GM08714 (cell line): Measurements from ENCODE around the gene MRPL39.
"Not testable (repeated sequence)": the region's sequence is repeated elsewhere in the genome, so short reads cannot be mapped to it uniquely, and the experiment has no call there.

Experiments
- H3K4me3 ChIP-seq: fragments of 200-500 bp; sonication (Bioruptor generic); 2 replicates; pipeline ENCODE4 v1.5.1; 2014; ENCODE audit warnings: mild to moderate bottlenecking, low read length, inconsistent platforms
- ZNF274 ChIP-seq: IDR thresholded peaks from 2 replicates; pipeline ENCODE4 v1.6.1; 2012; ENCODE audit warnings: mild to moderate bottlenecking, low read depth, low read length

MRPL39 gene

DNA sequence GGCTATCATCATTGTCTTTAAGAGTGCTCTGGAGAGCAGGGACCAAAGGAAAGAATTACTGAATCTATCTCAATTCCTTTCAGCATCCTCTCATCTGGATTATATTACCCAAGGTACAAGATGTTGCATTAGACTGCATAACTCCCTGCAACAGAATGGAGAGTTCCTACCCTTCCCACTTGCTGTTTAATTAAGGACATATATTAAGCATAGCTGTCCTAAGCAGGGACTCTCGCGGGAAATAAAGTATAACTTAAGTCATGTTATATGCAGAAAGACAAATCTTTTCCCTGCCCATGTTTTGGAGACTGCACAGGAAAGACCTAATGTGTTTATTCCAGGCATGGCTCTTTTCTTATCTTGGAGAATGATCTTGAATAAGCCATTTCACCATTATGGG lies 25.0 kb upstream of the MRPL39 start:
- no peak for TF ChIP-seq ZNF274
- no peak overlapping the region for H3K4me3 ChIP-seq

DNA sequence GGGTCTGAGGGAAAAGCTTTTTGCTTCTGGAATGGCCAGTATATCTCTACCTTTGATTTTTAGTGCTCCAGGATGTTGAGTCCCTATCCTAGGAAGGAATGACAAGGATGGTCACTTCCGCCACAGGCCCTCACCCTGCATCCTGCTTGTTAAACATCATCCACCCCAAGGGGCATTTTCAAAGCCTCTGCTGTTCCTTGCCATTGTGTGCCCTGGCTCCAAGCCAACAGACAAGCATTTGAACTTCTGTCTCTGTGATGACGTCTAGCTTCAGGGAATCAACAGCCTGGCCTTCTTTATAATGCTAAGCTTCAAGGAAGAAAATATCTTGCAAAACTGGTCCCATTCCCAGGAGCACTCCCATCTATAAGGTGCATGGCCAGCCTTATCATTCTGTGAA lies 19.5 kb upstream of the MRPL39 start:
- TF ChIP-seq ZNF274: no peak
- H3K4me3 ChIP-seq: no peak overlapping the region

DNA sequence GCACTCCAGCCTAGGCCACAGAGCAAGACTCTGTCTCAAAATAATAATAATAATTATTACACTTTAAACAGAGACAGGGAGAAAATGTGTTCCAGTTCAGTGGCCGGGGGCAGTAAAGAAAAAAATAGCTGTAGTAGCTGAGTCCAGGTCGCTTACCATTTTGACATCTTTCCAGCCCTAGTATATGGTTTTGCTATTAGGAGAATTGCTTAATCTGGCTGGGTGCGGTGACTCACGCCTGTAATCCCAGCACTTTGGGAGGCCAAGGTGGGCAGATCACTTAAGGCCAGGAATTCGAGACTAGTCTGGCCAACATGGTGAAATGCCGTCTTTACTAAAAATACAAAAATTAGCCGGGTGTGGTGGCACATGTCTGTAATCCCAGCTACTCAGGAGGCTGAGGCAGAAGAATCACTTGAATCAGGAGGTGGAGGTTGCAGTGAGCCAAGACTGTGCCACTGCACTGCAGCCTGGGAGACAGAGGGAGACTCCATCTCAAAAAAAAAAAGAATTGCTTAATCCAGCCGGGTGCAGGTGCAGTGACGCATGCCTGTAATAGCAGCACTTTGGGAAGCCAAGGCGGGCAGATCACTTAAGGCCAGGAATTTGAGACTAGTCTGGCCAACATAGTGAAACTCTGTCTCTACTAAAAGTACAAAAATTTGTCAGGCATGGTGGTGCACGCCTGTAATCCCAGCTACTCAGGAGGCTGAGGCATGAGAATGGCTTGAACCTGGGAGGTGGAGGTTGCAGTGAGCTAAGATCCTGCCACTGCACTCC lies 18.7 kb upstream of the MRPL39 start:
- not testable (repeated sequence) for H3K4me3 ChIP-seq

DNA sequence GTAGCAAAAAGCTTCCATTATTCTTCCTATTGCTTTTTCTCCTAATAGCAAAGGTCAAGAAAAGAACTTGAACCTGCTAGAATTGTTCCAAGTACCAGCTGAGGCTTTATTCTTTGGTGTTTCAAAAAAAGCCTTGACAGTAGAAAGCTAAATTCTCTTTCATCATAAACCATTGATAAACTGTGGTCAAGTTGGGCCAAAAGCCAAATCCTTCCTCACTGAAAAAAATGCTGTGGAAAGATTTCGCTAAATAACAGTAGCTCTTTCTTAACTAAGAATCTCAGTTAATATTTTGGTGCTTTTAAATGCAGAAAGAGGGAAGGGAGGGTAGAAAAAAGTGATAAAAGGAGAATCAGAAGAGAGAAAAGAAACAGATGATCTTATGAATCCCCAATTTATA lies 17.8 kb upstream of the MRPL39 start:
- TF ChIP-seq ZNF274: no peak

DNA sequence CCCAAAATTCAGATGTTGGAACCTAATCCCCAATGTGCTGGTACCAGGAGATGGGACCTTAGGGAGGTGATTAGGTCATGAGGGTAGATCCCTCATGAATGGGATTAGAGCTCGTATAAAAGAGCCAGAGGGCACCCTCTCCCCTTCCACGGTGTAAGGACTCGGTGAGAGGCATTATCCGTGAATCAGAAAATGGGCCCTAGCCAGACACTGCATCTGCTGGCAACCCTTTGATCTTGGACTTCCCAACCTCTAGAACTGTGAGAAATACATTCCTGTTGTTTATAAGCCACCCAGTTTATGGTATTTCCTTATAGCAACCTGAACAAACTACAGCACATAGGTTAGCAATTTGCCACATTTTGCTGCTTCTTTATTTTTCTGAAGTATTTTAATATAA lies 17.2 kb upstream of the MRPL39 start:
- no peak for TF ChIP-seq ZNF274
- no peak overlapping the region for H3K4me3 ChIP-seq

More for the DNA sequence above, 17.8 kb upstream of the MRPL39 start:
- H3K4me3 ChIP-seq: no peak overlapping the region

DNA sequence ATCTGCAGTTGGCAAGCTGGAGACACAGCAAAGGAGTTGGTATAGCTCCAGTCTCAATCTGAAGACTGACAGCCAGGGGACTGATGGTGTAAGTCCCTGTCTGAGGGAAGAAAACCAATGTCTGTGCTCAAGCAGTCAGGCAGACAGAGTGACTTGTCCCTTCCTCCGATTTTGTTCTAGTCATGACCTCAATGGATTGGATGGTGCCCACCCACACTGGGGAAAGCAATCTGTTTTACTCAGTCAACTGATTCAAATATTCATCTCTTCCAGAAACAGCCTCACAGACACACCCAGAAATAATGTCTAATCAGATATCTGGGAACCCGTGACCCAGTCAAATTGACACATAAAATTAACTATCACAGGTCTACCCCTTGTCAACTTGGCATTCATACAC lies 11.9 kb upstream of the MRPL39 start:
- no peak for TF ChIP-seq ZNF274
- H3K4me3 ChIP-seq: no peak overlapping the region

DNA sequence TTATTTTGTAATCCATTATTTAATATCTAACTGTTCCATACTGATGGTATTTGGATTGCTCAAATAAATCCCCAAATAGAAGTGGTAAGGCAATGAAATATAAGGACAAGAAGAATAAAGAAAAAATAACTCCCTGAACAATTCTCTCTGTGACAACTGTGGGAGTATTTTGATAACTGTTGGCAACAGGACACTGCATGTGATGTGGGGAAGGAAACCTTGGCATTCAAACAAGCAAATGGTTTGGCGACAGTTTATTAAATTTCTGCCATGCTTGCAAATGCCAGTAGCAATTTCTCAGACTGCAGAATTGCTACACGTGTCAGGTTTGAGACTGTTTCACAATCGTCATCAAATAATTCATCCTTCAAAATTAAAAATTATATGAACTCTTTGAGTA lies 8.6 kb upstream of the MRPL39 start:
- H3K4me3 ChIP-seq: no peak overlapping the region
- TF ChIP-seq ZNF274: no peak

DNA sequence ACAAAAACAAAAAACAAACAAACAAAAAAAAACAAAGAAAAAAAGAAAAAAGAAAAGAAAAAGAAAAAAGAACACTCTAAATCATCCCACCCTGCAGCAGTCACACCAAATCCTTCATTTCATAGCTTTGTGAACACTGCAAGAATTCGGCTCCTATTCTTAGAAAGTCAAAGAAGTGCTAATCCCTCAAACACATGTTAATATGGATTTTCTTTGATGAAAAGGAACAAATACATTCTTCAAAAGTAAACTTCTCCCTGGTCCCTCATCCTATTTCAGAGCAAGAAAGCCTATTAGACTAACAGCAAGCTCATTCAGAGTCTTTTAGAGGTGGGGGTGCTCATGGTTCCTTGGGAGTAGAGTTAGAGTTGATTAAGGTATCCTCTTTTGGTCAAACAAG lies 7.2 kb upstream of the MRPL39 start:
- no peak overlapping the region for H3K4me3 ChIP-seq
- TF ChIP-seq ZNF274: no peak

DNA sequence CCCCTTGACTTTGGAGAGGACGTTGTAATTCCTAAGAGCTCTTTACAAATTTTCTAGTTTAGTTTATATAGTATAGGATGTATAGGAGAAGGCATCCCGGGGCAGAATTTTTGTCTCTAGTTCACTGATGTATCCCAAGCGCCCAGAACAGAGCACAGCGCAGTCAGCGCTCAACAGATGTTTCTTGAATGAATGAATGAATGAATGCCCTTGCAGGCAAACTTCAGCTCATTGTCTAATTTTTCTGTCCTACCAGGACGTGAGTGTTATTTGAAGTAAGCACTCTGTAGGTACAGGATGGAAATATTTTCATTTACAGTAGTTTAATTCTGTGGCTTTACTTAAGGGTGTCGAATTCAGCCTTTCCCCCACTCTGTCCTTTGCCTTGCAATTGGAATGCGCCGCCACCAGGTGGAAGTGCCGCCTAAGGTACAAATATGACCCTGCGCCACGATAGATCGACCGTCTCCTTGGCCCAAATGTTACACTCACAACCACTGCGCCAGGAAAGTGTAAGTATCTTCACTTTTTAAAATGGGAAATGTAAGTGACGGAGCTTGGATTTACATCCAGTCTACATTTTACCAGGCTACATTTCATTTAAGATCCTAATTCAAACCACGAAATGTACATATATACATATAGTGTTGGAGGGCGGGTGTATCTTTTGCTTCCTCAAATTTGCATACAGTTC lies 910 bp upstream of the MRPL39 start:
- H3K4me3 ChIP-seq: peak overlapping the region; percentile 77
- TF ChIP-seq ZNF274: no peak

DNA sequence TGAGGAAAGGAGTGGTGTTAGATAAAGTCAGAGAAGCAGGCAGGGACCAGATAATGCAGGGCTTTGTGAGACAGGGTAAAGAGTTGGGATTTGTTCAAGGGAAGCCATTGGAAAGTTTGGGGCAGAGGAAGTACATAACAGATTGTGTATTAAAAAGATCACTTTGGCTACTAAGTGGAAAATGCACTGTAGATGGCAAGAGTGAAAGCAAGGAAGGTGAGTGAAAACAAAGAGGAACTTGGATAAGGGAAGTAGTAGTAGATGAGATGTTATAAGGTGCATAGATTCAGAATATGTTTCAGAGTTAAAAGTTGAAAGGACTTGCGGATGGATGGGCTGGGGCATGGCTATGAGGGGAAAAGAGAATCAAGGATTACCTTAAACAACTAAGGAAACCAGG lies 17.4 kb downstream of the MRPL39 start:
- no peak for TF ChIP-seq ZNF274
- H3K4me3 ChIP-seq: no peak overlapping the region

DNA sequence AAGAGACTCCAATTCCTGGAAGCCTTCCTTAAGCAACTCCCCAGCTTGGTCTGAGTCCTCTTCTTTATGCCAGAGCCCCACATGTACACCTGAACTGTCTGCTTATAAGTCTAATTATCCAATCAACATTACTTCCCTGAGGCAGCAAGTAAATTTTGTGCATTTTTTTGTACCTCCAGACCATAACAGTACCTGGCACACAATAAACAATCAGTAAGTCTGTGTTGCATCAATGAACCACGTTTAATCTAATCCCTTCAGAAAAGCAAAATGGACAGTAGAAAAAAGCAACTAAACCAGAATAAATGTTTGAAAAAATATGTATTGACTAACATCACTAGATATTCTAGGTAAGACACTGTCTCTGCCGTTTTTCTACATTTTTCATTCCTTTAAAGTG lies 20.5 kb downstream of the MRPL39 start:
- H3K4me3 ChIP-seq: no peak overlapping the region
- TF ChIP-seq ZNF274: no peak

DNA sequence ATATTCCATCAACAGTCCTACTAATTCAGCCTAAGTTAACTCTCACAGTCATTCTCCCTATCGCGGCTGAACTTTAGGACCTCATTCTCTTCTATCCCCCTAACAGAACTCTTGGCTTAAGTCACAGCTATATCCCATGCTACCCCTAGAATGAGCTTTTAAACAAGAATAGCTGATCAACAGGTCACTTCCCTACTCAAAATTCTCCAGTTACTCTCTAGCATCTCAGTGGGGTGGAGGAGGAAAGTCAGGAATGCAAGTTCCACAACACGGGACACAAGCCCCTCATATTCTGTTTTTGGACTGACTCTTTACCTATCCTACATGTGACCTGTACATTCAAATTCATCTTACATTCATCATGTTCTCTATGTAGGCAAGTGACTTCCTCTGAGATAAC lies 21.0 kb downstream of the MRPL39 start:
- TF ChIP-seq ZNF274: no peak
- H3K4me3 ChIP-seq: no peak overlapping the region

DNA sequence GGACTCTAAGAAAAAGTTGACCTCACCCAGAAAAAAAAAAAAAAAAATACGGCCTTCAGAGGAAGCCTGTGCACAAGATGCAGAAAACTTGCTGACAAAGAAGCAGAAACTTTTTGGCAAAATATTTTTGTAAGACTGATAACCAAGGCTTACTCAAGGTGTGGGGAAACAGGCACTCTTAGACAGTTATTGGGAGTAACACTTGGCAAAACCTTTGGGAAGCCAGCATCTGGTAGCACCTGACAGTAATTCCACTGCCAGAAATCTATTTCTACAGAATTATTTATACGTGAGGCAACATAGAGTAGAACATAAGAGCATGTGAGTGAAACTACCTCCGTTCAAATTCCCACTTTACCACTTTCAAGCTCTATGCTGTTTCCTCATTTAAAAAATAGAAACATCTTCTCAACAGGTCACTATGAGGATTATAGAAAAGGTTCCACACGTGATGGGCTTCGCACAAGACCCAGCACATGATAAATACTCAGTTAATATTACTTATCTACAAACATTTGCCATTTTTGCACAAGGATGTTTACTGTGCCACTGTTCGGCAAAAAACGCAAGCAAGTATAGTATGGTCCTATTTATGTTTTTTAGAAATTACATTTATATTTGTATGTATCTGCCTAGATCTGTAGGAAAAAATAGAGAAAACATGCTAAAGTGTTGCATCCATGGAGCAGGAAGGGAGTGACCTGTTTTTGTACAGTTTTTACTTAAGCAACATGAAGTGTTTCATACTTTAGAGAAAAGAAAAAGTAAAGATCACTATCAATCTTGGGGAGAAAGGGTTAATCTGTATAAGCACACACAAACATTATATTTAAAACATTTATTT lies 22.2 kb downstream of the MRPL39 start:
- no peak overlapping the region for H3K4me3 ChIP-seq
- no peak for TF ChIP-seq ZNF274

DNA sequence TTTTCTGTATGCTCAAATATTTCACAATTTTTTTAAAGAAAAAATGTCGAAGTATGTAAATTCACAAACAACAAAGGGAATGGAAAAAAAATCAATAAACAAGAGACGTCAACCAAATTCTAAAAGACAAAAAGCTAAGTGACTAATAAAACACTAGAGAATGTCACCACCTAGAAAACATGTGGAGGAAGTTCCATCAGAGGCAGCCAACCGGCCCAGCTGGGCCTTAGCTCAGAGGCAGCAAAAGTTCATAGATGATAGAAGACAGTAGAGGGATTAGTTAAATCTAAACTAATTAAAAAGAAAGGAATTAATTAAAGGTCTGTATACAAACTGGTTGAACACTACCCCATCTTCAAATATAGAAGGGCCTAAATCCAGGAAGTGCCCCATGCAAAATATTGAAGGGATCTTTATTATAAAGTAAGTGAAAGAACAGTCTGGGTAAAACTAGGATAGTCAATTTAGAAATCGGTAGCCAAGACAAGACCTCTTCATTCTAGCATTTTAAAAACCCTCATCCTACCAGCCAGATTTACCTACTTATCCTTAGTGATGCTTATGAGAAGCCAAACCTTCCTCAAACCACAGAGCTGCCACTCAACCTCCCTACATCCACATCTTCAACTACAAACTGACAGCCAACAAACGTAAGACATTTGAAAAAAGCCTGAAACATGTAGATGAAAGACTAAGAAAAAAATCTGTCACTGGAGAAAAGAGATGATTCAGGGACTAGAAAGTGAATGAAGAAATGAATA lies 23.7 kb downstream of the MRPL39 start:
- no peak for TF ChIP-seq ZNF274
- no peak overlapping the region for H3K4me3 ChIP-seq
